ENCODE measurements around the gene PLEKHJ1. TPM values are rescaled to one million over a fixed set of nuclear protein-coding genes. Genes with fewer than 3 reads are reported as not detected.

Gene PLEKHJ1
- polyA plus RNA-seq, 4 donors = 118 to 307 (median 278) TPM

- no peak for FAIRE-seq
- Histone ChIP-seq H3K27ac (ENCODE audit: low read depth in 1 of 3, low read length in 2 of 3) (no peak overlapping the region), H3K4me3 (ENCODE audit: low read depth in 1 of 3, low read length in 3 of 3) (no peak overlapping the region), H3K4me1 (ENCODE audit: control insufficient read depth in 3 of 3, insufficient read depth in 2 of 3, low read depth in 1 of 3, low read length in 2 of 3) (peaks cover 0 to 11% (median 0%) of the 10 kb centered on the region in 3 donors), H3K27me3 (ENCODE audit: control insufficient read depth in 3 of 3, insufficient read depth in 3 of 3, low read length in 3 of 3) (no peaks in the 10 kb centered on the region), H3K9me3 (ENCODE audit: control insufficient read depth in 2 of 2, insufficient read depth in 1 of 2, low read depth in 1 of 2, low read length in 1 of 2) (no peaks in the 10 kb centered on the region), H3K36me3 (ENCODE audit: control insufficient read depth in 3 of 3, insufficient read depth in 2 of 3, low read depth in 1 of 3, low read length in 3 of 3) (peaks cover 2 to 94% (median 36%) of the 10 kb centered on the region in 3 donors)
- DNase-seq = no peak
- 88 to 94% (median 93%) methylated on average over 29 to 37 of the region's 37 CpGs for WGBS, 3 donors
These were observed 36.1 kb downstream of the PLEKHJ1 start for GRCh38 chr19:2199861-2200623.

- H3K4me1 ChIP-seq (ENCODE audit: control insufficient read depth in 3 of 3, insufficient read depth in 2 of 3, low read depth in 1 of 3, low read length in 2 of 3) = peaks cover 0 to 5% (median 0%) of the 10 kb centered on the region in 3 donors
- no peak for DNase-seq
- H3K9me3 ChIP-seq (ENCODE audit: control insufficient read depth in 2 of 2, insufficient read depth in 1 of 2, low read depth in 1 of 2, low read length in 1 of 2) = no peaks in the 10 kb centered on the region
- H3K27ac ChIP-seq (ENCODE audit: low read depth in 1 of 3, low read length in 2 of 3) = no peak overlapping the region
- H3K36me3 ChIP-seq (ENCODE audit: control insufficient read depth in 3 of 3, insufficient read depth in 2 of 3, low read depth in 1 of 3, low read length in 3 of 3) = peaks cover 2 to 95% (median 36%) of the 10 kb centered on the region in 3 donors
- no peak for FAIRE-seq
- WGBS, 3 donors = 83 to 93% (median 85%) methylated on average over 17 to 18 of the region's 18 CpGs
- no peak overlapping the region for H3K4me3 ChIP-seq (ENCODE audit: low read depth in 1 of 3, low read length in 3 of 3)
- H3K27me3 ChIP-seq (ENCODE audit: control insufficient read depth in 3 of 3, insufficient read depth in 3 of 3, low read length in 3 of 3) = no peaks in the 10 kb centered on the region
These were observed 36.9 kb downstream of the PLEKHJ1 start for GRCh38 chr19:2199215-2199614.

- Histone ChIP-seq H3K9me3 (ENCODE audit: control insufficient read depth in 2 of 2, insufficient read depth in 1 of 2, low read depth in 1 of 2, low read length in 1 of 2) (no peaks in the 10 kb centered on the region), H3K4me1 (ENCODE audit: control insufficient read depth in 3 of 3, insufficient read depth in 2 of 3, low read depth in 1 of 3, low read length in 2 of 3) (no peaks in the 10 kb centered on the region), H3K27ac (ENCODE audit: low read depth in 1 of 3, low read length in 2 of 3) (no peak overlapping the region), H3K27me3 (ENCODE audit: control insufficient read depth in 3 of 3, insufficient read depth in 3 of 3, low read length in 3 of 3) (no peaks in the 10 kb centered on the region), H3K36me3 (ENCODE audit: control insufficient read depth in 3 of 3, insufficient read depth in 2 of 3, low read depth in 1 of 3, low read length in 3 of 3) (peaks cover 2 to 95% (median 42%) of the 10 kb centered on the region in 3 donors), H3K4me3 (ENCODE audit: low read depth in 1 of 3, low read length in 3 of 3) (no peak overlapping the region)
- no peak for FAIRE-seq
- WGBS, 3 donors = 88 to 93% (median 89%) methylated on average over 14 to 22 of the region's 22 CpGs
- no peak for DNase-seq
These were observed 37.8 kb downstream of the PLEKHJ1 start for GRCh38 chr19:2198317-2198716.

GRCh38 chr19:2197270-2197669 is 38.9 kb downstream of the PLEKHJ1 start:
- Histone ChIP-seq H3K4me1 (ENCODE audit: control insufficient read depth in 3 of 3, insufficient read depth in 2 of 3, low read depth in 1 of 3, low read length in 2 of 3) (peaks cover 0 to 3% (median 0%) of the 10 kb centered on the region in 3 donors), H3K27me3 (ENCODE audit: control insufficient read depth in 3 of 3, insufficient read depth in 3 of 3, low read length in 3 of 3) (no peaks in the 10 kb centered on the region), H3K36me3 (ENCODE audit: control insufficient read depth in 3 of 3, insufficient read depth in 2 of 3, low read depth in 1 of 3, low read length in 3 of 3) (peaks cover 2 to 95% (median 45%) of the 10 kb centered on the region in 3 donors), H3K27ac (ENCODE audit: low read depth in 1 of 3, low read length in 2 of 3) (no peak overlapping the region), H3K4me3 (ENCODE audit: low read depth in 1 of 3, low read length in 3 of 3) (no peak overlapping the region), H3K9me3 (ENCODE audit: control insufficient read depth in 2 of 2, insufficient read depth in 1 of 2, low read depth in 1 of 2, low read length in 1 of 2) (no peaks in the 10 kb centered on the region)
- no peak for FAIRE-seq
- 93 to 96% (median 95%) methylated on average over 14 to 15 of the region's 15 CpGs for WGBS, 3 donors
- no peak for DNase-seq

- H3K36me3 ChIP-seq (ENCODE audit: control insufficient read depth in 3 of 3, insufficient read depth in 2 of 3, low read depth in 1 of 3, low read length in 3 of 3) = peaks cover 4 to 97% (median 43%) of the 10 kb centered on the region in 3 donors
- WGBS, 3 donors = 95 to 97% (median 96%) methylated on average over 17 to 19 of the region's 19 CpGs
These were observed 40.2 kb downstream of the PLEKHJ1 start for GRCh38 chr19:2195914-2196313.

GRCh38 chr19:2195361-2195760 is 40.8 kb downstream of the PLEKHJ1 start:
- WGBS, 3 donors = 91 to 94% (median 92%) methylated on average over 12 to 13 of the region's 13 CpGs

More at GRCh38 chr19:2195914-2196313, 40.2 kb downstream of the PLEKHJ1 start:
- Histone ChIP-seq H3K4me3 (ENCODE audit: low read depth in 1 of 3, low read length in 3 of 3) (no peak overlapping the region), H3K27me3 (ENCODE audit: control insufficient read depth in 3 of 3, insufficient read depth in 3 of 3, low read length in 3 of 3) (no peaks in the 10 kb centered on the region), H3K27ac (ENCODE audit: low read depth in 1 of 3, low read length in 2 of 3) (no peak overlapping the region), H3K9me3 (ENCODE audit: control insufficient read depth in 2 of 2, insufficient read depth in 1 of 2, low read depth in 1 of 2, low read length in 1 of 2) (no peaks in the 10 kb centered on the region), H3K4me1 (ENCODE audit: control insufficient read depth in 3 of 3, insufficient read depth in 2 of 3, low read depth in 1 of 3, low read length in 2 of 3) (peaks cover 0 to 17% (median 0%) of the 10 kb centered on the region in 3 donors)
- DNase-seq = no peak
- FAIRE-seq = no peak

GRCh38 chr19:2194513-2195078 is 41.5 kb downstream of the PLEKHJ1 start:
- peaks cover 7 to 99% (median 35%) of the 10 kb centered on the region in 3 donors for H3K36me3 ChIP-seq (ENCODE audit: control insufficient read depth in 3 of 3, insufficient read depth in 2 of 3, low read depth in 1 of 3, low read length in 3 of 3)
- FAIRE-seq (no peak), DNase-seq (no peak)
- H3K27ac ChIP-seq (ENCODE audit: low read depth in 1 of 3, low read length in 2 of 3) = no peak overlapping the region
- 93 to 96% (median 93%) methylated on average over 24 to 25 of the region's 25 CpGs for WGBS, 3 donors
- H3K9me3 ChIP-seq (ENCODE audit: control insufficient read depth in 2 of 2, insufficient read depth in 1 of 2, low read depth in 1 of 2, low read length in 1 of 2) = no peaks in the 10 kb centered on the region
- no peak overlapping the region for H3K4me3 ChIP-seq (ENCODE audit: low read depth in 1 of 3, low read length in 3 of 3)
- H3K27me3 ChIP-seq (ENCODE audit: control insufficient read depth in 3 of 3, insufficient read depth in 3 of 3, low read length in 3 of 3) = no peaks in the 10 kb centered on the region
- peaks cover 0 to 25% (median 0%) of the 10 kb centered on the region in 3 donors for H3K4me1 ChIP-seq (ENCODE audit: control insufficient read depth in 3 of 3, insufficient read depth in 2 of 3, low read depth in 1 of 3, low read length in 2 of 3)

More at GRCh38 chr19:2195361-2195760, 40.8 kb downstream of the PLEKHJ1 start:
- DNase-seq (no peak), FAIRE-seq (no peak)
- Histone ChIP-seq H3K27ac (ENCODE audit: low read depth in 1 of 3, low read length in 2 of 3) (no peak overlapping the region), H3K4me3 (ENCODE audit: low read depth in 1 of 3, low read length in 3 of 3) (no peak overlapping the region), H3K4me1 (ENCODE audit: control insufficient read depth in 3 of 3, insufficient read depth in 2 of 3, low read depth in 1 of 3, low read length in 2 of 3) (peaks cover 0 to 22% (median 0%) of the 10 kb centered on the region in 3 donors), H3K36me3 (ENCODE audit: control insufficient read depth in 3 of 3, insufficient read depth in 2 of 3, low read depth in 1 of 3, low read length in 3 of 3) (peaks cover 5 to 99% (median 40%) of the 10 kb centered on the region in 3 donors), H3K9me3 (ENCODE audit: control insufficient read depth in 2 of 2, insufficient read depth in 1 of 2, low read depth in 1 of 2, low read length in 1 of 2) (no peaks in the 10 kb centered on the region), H3K27me3 (ENCODE audit: control insufficient read depth in 3 of 3, insufficient read depth in 3 of 3, low read length in 3 of 3) (no peaks in the 10 kb centered on the region)

- peaks cover 0 to 25% (median 0%) of the 10 kb centered on the region in 3 donors for H3K4me1 ChIP-seq (ENCODE audit: control insufficient read depth in 3 of 3, insufficient read depth in 2 of 3, low read depth in 1 of 3, low read length in 2 of 3)
- FAIRE-seq (no peak), DNase-seq (no peak)
- no peaks in the 10 kb centered on the region for H3K27me3 ChIP-seq (ENCODE audit: control insufficient read depth in 3 of 3, insufficient read depth in 3 of 3, low read length in 3 of 3)
- H3K36me3 ChIP-seq (ENCODE audit: control insufficient read depth in 3 of 3, insufficient read depth in 2 of 3, low read depth in 1 of 3, low read length in 3 of 3) = peaks cover 7 to 100% (median 30%) of the 10 kb centered on the region in 3 donors
- no peak overlapping the region for H3K27ac ChIP-seq (ENCODE audit: low read depth in 1 of 3, low read length in 2 of 3)
- H3K4me3 ChIP-seq (ENCODE audit: low read depth in 1 of 3, low read length in 3 of 3) = no peak overlapping the region
- 96 to 99% (median 97%) methylated on average over 18 of the region's 18 CpGs for WGBS, 3 donors
- H3K9me3 ChIP-seq (ENCODE audit: control insufficient read depth in 2 of 2, insufficient read depth in 1 of 2, low read depth in 1 of 2, low read length in 1 of 2) = no peaks in the 10 kb centered on the region
These were observed 42.3 kb downstream of the PLEKHJ1 start for GRCh38 chr19:2193807-2194206.

All from small intestine (tissue), 7 donors.